LNCaP clone FGC (cell line): ENCODE results near the gene FBXO27.

Experiments
- DNase-seq: peaks from one replicate; pipeline ENCODE4 v3.0.0-alpha.2; 2011; ENCODE audit warnings: low read depth
- H3K4me3 ChIP-seq: 2 replicates; pipeline ENCODE4 v1.5.1; 2011; ENCODE audit warnings: mild to moderate bottlenecking, low read depth, low read length, control low read depth
- TF ChIP-seq, protein P1 (sequence below): IDR thresholded peaks from 2 replicates; pipeline ENCODE4 v1.5.1; 2012; ENCODE audit warnings: mild to moderate bottlenecking; ENCODE audit not compliant: control insufficient read depth, insufficient read depth; ENCODE audit errors: extremely low read depth

The FBXO27 gene

GRCh38 chr19:39046037-39046821 is 13.9 kb upstream of the FBXO27 start:
- DNase-seq, result no peak
- TF ChIP-seq, protein P1, sequence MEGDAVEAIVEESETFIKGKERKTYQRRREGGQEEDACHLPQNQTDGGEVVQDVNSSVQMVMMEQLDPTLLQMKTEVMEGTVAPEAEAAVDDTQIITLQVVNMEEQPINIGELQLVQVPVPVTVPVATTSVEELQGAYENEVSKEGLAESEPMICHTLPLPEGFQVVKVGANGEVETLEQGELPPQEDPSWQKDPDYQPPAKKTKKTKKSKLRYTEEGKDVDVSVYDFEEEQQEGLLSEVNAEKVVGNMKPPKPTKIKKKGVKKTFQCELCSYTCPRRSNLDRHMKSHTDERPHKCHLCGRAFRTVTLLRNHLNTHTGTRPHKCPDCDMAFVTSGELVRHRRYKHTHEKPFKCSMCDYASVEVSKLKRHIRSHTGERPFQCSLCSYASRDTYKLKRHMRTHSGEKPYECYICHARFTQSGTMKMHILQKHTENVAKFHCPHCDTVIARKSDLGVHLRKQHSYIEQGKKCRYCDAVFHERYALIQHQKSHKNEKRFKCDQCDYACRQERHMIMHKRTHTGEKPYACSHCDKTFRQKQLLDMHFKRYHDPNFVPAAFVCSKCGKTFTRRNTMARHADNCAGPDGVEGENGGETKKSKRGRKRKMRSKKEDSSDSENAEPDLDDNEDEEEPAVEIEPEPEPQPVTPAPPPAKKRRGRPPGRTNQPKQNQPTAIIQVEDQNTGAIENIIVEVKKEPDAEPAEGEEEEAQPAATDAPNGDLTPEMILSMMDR, result no peak
- H3K4me3 ChIP-seq, result no peak overlapping the region

DNA sequence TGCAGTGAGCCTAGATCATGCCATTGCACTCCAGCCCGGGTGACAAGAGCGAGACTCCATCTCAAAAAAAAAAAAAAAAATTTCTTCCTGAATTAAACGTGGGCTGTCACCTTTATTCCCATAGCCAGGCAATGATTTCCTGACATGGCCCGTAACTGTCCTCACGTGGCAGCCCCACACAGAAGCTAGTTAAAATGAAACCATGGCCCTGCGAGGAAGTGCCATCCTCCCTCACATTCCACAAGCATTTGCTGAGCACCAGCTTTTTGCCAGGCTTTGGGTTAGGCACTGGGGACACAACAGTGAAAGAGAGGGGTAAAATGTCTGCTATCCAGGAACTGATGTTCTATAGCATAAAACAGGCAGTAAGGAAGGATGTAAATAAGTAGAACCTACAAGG is 13.2 kb upstream of the FBXO27 start:
- TF ChIP-seq, protein P1, result no peak
- H3K4me3 ChIP-seq, result no peak overlapping the region

GRCh38 chr19:39038098-39038497 is 5.7 kb upstream of the FBXO27 start:
- H3K4me3 ChIP-seq, result no peak overlapping the region
- DNase-seq, result no peak
- TF ChIP-seq, protein P1, result no peak

More for the DNA sequence above, 13.2 kb upstream of the FBXO27 start:
- DNase-seq, result no peak

GRCh38 chr19:39037194-39037593 is 4.8 kb upstream of the FBXO27 start:
- no peak for DNase-seq
- TF ChIP-seq, protein P1, result no peak
- no peak overlapping the region for H3K4me3 ChIP-seq

DNA sequence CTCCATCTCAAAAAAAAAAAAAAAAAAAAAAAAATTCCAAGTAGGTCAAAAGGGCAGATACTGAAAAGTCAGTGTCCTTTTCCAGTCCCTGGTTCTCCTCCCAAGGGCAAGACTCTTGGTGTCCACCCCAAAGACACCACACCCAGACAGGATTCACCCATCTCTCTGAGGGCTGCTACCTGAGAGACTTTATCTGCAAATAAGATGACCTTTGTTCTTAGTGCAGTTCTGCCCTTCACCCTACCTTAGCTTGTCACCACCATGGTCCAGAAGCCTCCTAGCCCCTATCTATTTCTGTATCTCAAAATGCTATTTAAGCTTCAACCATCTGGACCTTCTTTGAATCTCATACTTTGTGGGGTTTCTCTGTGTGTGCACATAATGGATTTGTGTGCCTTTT is 4.2 kb upstream of the FBXO27 start:
- no peak for DNase-seq
- TF ChIP-seq, protein P1, result no peak
- no peak overlapping the region for H3K4me3 ChIP-seq

GRCh38 chr19:39031368-39032062 is 834 bp downstream of the FBXO27 start:
- TF ChIP-seq, protein P1, result no peak
- no peak overlapping the region for H3K4me3 ChIP-seq
- no peak for DNase-seq
